Measurements from ENCODE around the gene FAXDC2.

The FAXDC2 gene

GRCh38 chr5:154797762-154798161, 52.6 kb downstream of the FAXDC2 start:
- peaks cover 75% of the 10 kb centered on the region for H3K36me3 Mint-ChIP-seq (ENCODE audit: low read depth)

GRCh38 chr5:154795235-154795596, 55.2 kb downstream of the FAXDC2 start:
- no peak overlapping the region for H3K4me3 Mint-ChIP-seq
- TF ChIP-seq, protein P1, sequence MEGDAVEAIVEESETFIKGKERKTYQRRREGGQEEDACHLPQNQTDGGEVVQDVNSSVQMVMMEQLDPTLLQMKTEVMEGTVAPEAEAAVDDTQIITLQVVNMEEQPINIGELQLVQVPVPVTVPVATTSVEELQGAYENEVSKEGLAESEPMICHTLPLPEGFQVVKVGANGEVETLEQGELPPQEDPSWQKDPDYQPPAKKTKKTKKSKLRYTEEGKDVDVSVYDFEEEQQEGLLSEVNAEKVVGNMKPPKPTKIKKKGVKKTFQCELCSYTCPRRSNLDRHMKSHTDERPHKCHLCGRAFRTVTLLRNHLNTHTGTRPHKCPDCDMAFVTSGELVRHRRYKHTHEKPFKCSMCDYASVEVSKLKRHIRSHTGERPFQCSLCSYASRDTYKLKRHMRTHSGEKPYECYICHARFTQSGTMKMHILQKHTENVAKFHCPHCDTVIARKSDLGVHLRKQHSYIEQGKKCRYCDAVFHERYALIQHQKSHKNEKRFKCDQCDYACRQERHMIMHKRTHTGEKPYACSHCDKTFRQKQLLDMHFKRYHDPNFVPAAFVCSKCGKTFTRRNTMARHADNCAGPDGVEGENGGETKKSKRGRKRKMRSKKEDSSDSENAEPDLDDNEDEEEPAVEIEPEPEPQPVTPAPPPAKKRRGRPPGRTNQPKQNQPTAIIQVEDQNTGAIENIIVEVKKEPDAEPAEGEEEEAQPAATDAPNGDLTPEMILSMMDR (IDR thresholded peaks at IDR 0.05) = no peak
- H3K36me3 Mint-ChIP-seq (ENCODE audit: low read depth) = peaks cover 58% of the 10 kb centered on the region
- H3K27me3 Mint-ChIP-seq (ENCODE audit: low read depth, poor library complexity) = no peaks in the 10 kb centered on the region
- no peaks in the 10 kb centered on the region for H3K4me1 Mint-ChIP-seq
- no peak overlapping the region for H3K27ac Mint-ChIP-seq
- H3K9me3 Mint-ChIP-seq = no peaks in the 10 kb centered on the region
- no peak for DNase-seq

More at GRCh38 chr5:154797762-154798161, 52.6 kb downstream of the FAXDC2 start:
- no peak overlapping the region for H3K27ac Mint-ChIP-seq
- TF ChIP-seq, protein P1 (IDR thresholded peaks at IDR 0.05) = no peak
- no peak overlapping the region for H3K4me3 Mint-ChIP-seq
- H3K9me3 Mint-ChIP-seq = no peaks in the 10 kb centered on the region
- no peak for DNase-seq
- no peaks in the 10 kb centered on the region for H3K27me3 Mint-ChIP-seq (ENCODE audit: low read depth, poor library complexity)
- H3K4me1 Mint-ChIP-seq = peaks cover 5% of the 10 kb centered on the region

DNA sequence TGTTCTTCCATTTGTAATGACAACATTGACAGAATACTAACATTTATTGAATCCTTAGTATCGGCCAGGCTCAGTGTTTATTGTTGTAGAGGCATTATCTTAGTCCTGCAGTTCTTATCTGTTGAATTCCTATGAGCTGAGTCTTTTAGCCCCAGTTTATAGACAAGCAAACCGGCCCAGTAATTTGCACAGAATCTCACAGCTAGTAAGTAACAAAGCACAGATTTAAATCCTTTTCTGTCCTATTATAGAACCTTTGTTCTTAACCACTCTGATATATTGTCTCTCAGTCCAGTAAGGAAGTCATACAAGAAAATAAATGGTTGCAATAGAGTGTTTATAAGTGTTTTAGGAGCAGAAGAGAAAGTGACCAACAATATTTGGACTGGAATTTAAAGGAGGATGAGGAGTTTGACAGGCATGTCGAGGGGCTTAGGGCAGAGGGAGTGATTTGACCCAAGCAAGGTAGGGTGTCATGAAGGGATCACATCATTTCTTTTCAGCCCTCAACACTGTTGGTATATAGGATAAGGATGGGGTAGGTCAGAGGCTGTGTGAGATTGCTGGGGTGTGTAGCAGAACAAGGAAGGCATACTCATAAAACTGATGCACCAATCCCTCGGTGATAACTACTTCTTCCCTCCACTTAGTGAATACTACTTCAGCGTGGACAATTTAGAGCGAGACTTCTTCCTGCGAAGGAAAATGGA, 55.7 kb downstream of the FAXDC2 start:
- Mint-ChIP-seq H3K4me1 (no peaks in the 10 kb centered on the region), H3K4me3 (no peak overlapping the region), H3K9me3 (no peaks in the 10 kb centered on the region), H3K27ac (peak overlapping the region; percentile 0), H3K27me3 (ENCODE audit: low read depth, poor library complexity) (no peaks in the 10 kb centered on the region), H3K36me3 (ENCODE audit: low read depth) (peaks cover 58% of the 10 kb centered on the region)
- TF ChIP-seq, protein P1 (IDR thresholded peaks at IDR 0.05) = no peak
- DNase-seq = no peak

GRCh38 chr5:154793599-154794524, 56.5 kb downstream of the FAXDC2 start:
- H3K4me3 Mint-ChIP-seq = no peak overlapping the region
- H3K4me1 Mint-ChIP-seq = no peaks in the 10 kb centered on the region
- no peaks in the 10 kb centered on the region for H3K27me3 Mint-ChIP-seq (ENCODE audit: low read depth, poor library complexity)
- H3K27ac Mint-ChIP-seq = peak overlapping the region; percentile 93
- no peak for DNase-seq
- H3K36me3 Mint-ChIP-seq (ENCODE audit: low read depth) = peaks cover 52% of the 10 kb centered on the region
- no peaks in the 10 kb centered on the region for H3K9me3 Mint-ChIP-seq
- TF ChIP-seq, protein P1 (IDR thresholded peaks at IDR 0.05) = no peak

DNA sequence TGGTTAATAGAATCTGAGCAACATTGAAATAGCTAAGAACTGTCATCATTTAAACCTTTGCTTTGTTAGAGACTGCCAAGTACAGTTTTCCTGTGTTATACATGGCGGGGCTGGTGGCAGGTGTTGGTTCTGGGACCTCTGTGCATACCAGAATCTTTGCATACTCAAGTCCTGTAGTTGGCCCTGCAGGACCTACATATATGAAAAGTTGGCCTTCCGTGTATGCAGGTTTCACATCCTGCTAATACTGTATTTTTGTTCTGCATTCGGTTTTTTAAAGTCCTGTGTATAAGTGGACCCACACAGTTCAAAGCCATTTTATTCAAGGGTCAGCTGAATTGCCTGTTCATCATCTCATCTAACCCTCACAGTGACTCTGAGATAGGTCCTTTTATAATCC, 58.9 kb downstream of the FAXDC2 start:
- H3K27ac Mint-ChIP-seq = no peak overlapping the region
- no peaks in the 10 kb centered on the region for H3K9me3 Mint-ChIP-seq
- peaks cover 47% of the 10 kb centered on the region for H3K36me3 Mint-ChIP-seq (ENCODE audit: low read depth)
- peaks cover 6% of the 10 kb centered on the region for H3K4me1 Mint-ChIP-seq
- no peak overlapping the region for H3K4me3 Mint-ChIP-seq
- TF ChIP-seq, protein P1 (IDR thresholded peaks at IDR 0.05) = no peak
- no peaks in the 10 kb centered on the region for H3K27me3 Mint-ChIP-seq (ENCODE audit: low read depth, poor library complexity)
- DNase-seq = no peak
